ENCODE measurements around the gene DEPDC5. TPM values are rescaled to one million over a fixed set of nuclear protein-coding genes. Genes with fewer than 3 reads are reported as not detected.

DEPDC5 gene
- total RNA-seq, 1 experiment from 2014 or later, result 39.3 TPM

DNA sequence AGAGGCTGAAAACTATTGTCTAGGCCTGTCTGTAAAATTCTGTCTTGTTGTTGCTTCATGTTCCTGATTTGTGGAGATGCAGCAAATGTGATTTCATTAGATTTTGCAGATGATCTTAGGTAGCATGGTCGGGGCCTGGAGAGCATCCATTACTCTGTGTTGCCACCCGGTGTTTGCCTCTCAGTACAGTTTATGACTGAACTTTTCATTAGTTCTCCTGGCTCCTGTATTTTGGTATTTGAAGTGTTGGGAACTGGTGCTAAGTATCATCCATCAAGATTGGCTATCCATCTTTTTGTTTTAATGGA lies 198.2 kb downstream of the DEPDC5 start:
- ChIA-PET POLR2A (ENCODE audit: low non-redundant PET) (no interaction called here), CTCF (interaction anchor here (0.6 kb wide), 1 partner anchor 252 kb away, joined by 4 read pairs; no protein-coding TSS in a partner anchor)
- no peak for TF ChIP-seq EZH2 (IDR thresholded peaks at IDR 0.05; ENCODE audit: borderline replicate concordance, low read depth, low read length, poor library complexity, severe bottlenecking)
- TF ChIP-seq, protein P1, sequence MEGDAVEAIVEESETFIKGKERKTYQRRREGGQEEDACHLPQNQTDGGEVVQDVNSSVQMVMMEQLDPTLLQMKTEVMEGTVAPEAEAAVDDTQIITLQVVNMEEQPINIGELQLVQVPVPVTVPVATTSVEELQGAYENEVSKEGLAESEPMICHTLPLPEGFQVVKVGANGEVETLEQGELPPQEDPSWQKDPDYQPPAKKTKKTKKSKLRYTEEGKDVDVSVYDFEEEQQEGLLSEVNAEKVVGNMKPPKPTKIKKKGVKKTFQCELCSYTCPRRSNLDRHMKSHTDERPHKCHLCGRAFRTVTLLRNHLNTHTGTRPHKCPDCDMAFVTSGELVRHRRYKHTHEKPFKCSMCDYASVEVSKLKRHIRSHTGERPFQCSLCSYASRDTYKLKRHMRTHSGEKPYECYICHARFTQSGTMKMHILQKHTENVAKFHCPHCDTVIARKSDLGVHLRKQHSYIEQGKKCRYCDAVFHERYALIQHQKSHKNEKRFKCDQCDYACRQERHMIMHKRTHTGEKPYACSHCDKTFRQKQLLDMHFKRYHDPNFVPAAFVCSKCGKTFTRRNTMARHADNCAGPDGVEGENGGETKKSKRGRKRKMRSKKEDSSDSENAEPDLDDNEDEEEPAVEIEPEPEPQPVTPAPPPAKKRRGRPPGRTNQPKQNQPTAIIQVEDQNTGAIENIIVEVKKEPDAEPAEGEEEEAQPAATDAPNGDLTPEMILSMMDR (conservative IDR thresholded peaks at IDR 0.05; ENCODE audit: low read depth, low read length), result peak; percentile 41
- no peaks in the 10 kb centered on the region for H3K9me3 ChIP-seq (ENCODE audit: low read depth, low read length, poor library complexity, severe bottlenecking)
- H3K4me3 ChIP-seq (ENCODE audit: low read depth, low read length, poor library complexity, severe bottlenecking), result no peak overlapping the region
- no peaks in the 10 kb centered on the region for H3K27me3 ChIP-seq (replicated peaks; ENCODE audit: insufficient read depth, low read depth, low read length, poor library complexity)
- no TSS peak for BruUV-seq (replicated peaks)
- no peak overlapping the region for H3K27ac ChIP-seq (ENCODE audit: low read depth, low read length, poor library complexity, severe bottlenecking)
- DNase-seq (ENCODE audit: low spot score), result no peak
- H3K36me3 ChIP-seq (ENCODE audit: insufficient read depth, low read length, poor library complexity, severe bottlenecking), result peaks cover 51% of the 10 kb centered on the region
- intact Hi-C loops (cut with micrococcal nuclease; ENCODE audit: unreplicated experiment), result no loop called here
- H3K4me1 ChIP-seq (ENCODE audit: insufficient read depth, low read length, poor library complexity, severe bottlenecking), result peaks cover 22% of the 10 kb centered on the region

DNA sequence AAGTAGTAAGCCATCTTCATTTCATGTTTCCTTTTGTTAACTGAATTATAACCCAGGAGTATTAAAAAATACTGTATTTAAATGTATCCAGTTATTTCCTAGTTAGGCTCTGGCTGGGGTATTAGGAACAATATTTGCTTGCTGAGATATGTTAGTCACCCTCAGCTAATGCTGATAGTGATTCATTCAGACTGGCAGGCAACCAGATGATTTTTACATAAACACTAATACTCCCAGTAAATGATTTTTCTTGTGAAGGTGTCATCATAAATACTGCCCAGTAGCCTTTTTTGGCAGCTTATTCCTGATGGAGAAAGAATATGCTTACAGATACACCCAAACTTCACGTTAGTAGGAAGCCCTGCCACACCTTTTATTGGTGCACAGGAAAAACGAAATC lies 198.7 kb downstream of the DEPDC5 start:
- intact Hi-C loops (cut with micrococcal nuclease; ENCODE audit: unreplicated experiment), result no loop called here
- TF ChIP-seq EZH2 (IDR thresholded peaks at IDR 0.05; ENCODE audit: borderline replicate concordance, low read depth, low read length, poor library complexity, severe bottlenecking), result no peak
- TF ChIP-seq, protein P1 (conservative IDR thresholded peaks at IDR 0.05; ENCODE audit: low read depth, low read length), result no peak
- H3K27me3 ChIP-seq (replicated peaks; ENCODE audit: insufficient read depth, low read depth, low read length, poor library complexity), result no peaks in the 10 kb centered on the region
- H3K4me3 ChIP-seq (ENCODE audit: low read depth, low read length, poor library complexity, severe bottlenecking), result no peak overlapping the region
- ChIA-PET POLR2A (ENCODE audit: low non-redundant PET) (no interaction called here), CTCF (interaction anchor here (0.6 kb wide), 1 partner anchor 252 kb away, joined by 4 read pairs; no protein-coding TSS in a partner anchor)
- peaks cover 51% of the 10 kb centered on the region for H3K36me3 ChIP-seq (ENCODE audit: insufficient read depth, low read length, poor library complexity, severe bottlenecking)
- no peaks in the 10 kb centered on the region for H3K9me3 ChIP-seq (ENCODE audit: low read depth, low read length, poor library complexity, severe bottlenecking)
- DNase-seq (ENCODE audit: low spot score), result no peak
- no TSS peak for BruUV-seq (replicated peaks)
- peaks cover 19% of the 10 kb centered on the region for H3K4me1 ChIP-seq (ENCODE audit: insufficient read depth, low read length, poor library complexity, severe bottlenecking)
- no peak overlapping the region for H3K27ac ChIP-seq (ENCODE audit: low read depth, low read length, poor library complexity, severe bottlenecking)

DNA sequence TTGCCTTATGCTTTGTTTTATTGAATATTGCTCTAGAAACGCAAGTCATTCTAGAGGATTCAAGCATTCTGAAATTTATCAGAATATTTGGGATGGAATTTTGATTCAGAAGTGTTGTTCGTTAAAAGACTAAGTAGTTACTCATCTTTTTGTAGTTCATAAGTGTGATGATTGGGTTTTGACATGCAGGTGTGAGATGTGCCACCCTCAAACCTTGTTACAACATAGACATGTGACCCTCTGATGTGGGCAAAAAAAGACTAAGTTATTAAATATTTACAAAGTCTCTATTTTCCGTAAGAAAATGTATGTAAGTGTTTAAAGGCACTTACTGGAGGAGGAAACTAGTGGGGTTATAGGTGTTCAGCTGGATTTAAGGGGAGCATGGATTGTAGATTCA lies 199.4 kb downstream of the DEPDC5 start:
- Histone ChIP-seq H3K27ac (ENCODE audit: low read depth, low read length, poor library complexity, severe bottlenecking) (no peak overlapping the region), H3K27me3 (replicated peaks; ENCODE audit: insufficient read depth, low read depth, low read length, poor library complexity) (no peaks in the 10 kb centered on the region), H3K4me3 (ENCODE audit: low read depth, low read length, poor library complexity, severe bottlenecking) (no peak overlapping the region), H3K36me3 (ENCODE audit: insufficient read depth, low read length, poor library complexity, severe bottlenecking) (peaks cover 49% of the 10 kb centered on the region), H3K9me3 (ENCODE audit: low read depth, low read length, poor library complexity, severe bottlenecking) (no peaks in the 10 kb centered on the region), H3K4me1 (ENCODE audit: insufficient read depth, low read length, poor library complexity, severe bottlenecking) (peaks cover 19% of the 10 kb centered on the region)
- intact Hi-C loops (cut with micrococcal nuclease; ENCODE audit: unreplicated experiment), result no loop called here
- CTCF ChIA-PET, result no interaction called here
- POLR2A ChIA-PET (ENCODE audit: low non-redundant PET), result no interaction called here
- DNase-seq (ENCODE audit: low spot score), result no peak
- BruUV-seq (replicated peaks), result no TSS peak
- no peak for TF ChIP-seq EZH2 (IDR thresholded peaks at IDR 0.05; ENCODE audit: borderline replicate concordance, low read depth, low read length, poor library complexity, severe bottlenecking)
- TF ChIP-seq, protein P1 (conservative IDR thresholded peaks at IDR 0.05; ENCODE audit: low read depth, low read length), result no peak

Data from A673 (cell line).